NCI-H2227 (cell line): ENCODE data around the gene CCDC82.

Experiments
- DNase-seq: peaks from one replicate; lab custom pipeline; 2025; ENCODE audit not compliant: unreplicated experiment; lab: John Stamatoyannopoulos, UW

The CCDC82 gene

GRCh38 chr11:96309016-96309642 is 80.6 kb downstream of the CCDC82 start:
- no peak for DNase-seq

DNA sequence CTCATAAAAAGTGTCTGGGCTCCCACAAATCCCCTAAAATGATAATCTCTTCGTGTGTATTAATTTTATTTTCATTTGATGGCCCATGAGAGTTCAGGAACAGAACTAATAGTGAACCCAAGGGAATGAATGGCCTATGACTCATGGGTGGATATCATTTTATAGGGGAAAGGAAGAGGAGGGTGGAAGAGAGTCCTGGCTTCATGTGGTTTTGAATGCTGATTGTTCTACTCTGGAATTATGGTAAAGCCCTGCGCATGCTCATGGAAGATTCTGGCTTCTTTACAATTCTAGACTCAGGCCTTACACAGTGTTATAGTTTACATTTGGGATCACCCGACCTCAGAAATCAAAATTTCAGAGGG is 82.0 kb downstream of the CCDC82 start:
- DNase-seq, result peak; percentile 7

DNA sequence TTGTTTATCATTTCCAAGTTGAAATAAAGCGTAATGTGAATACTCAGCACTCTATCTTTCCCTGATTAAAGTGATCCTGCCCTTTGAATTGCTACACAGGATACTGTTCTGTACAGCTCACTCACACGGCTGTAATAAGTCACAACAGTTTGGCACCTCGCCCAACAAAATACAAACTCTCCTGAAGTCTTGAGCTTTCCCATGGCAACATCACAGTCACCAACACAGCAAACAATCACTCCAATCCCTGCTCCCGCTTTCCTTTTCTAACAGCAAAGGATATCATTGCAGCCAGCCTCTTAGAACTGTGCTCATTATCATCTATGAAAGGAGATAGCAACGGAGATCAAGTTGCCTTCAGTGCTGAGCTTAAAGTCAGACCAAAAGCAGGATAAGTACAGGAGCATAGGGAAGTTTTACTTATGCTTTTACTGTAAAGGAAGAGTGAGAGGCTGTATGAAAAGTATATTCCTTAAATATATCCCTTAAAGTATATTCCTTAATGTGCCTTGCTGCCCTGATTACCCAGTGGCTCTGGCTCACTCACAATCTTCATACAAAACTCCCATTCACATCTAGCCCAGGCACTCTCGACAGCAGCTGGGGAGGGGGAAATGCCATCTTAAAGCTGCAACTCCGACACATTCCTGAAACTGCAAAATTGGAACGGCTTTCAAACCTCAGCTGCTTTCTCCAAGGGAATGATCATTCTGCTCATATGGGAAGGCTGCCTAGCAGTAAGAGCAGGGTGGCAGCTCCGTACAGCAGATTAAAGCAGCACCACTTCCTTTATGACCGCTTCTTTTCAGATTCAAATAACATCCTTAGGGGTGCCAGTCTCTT is 82.6 kb downstream of the CCDC82 start:
- peak; percentile 79 for DNase-seq

GRCh38 chr11:96306600-96306932 is 83.1 kb downstream of the CCDC82 start:
- no peak for DNase-seq

GRCh38 chr11:96306071-96306470 is 83.6 kb downstream of the CCDC82 start:
- no peak for DNase-seq

- DNase-seq, result no peak
Observed at GRCh38 chr11:96303980-96304379, 85.7 kb downstream of the CCDC82 start.

DNA sequence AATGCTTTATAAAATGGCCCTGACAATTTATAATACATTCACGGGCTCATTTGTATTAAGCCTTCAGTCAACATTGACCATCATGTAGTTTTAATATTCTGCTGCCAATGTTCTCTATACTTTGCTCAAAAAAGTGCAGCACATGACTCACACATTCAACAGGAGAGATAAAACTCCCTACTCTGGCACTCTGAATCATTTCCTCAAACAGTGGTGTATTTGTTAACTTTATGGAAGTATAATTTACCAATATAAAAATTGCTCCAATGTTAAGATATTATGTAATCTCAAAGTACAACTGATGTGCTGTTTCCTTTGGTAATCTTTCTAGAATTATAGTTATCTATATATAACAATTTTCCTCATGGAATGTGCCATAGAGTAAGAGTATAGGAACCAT is 86.6 kb downstream of the CCDC82 start:
- DNase-seq, result no peak
